Stimulated activated naive CD4-positive, alpha-beta T cell treated with Interleukin-2 at 50 U/mL for 16 hours (primary cell): ENCODE data around the gene TMEM132E.

ENCODE experiments used
- DNase-seq: peaks from one replicate; lab custom pipeline; 2025; lab: John Stamatoyannopoulos, UW

The TMEM132E gene

GRCh38 chr17:34634551-34635160 lies 55.3 kb downstream of the TMEM132E start:
- DNase-seq: no peak

GRCh38 chr17:34635876-34636275 lies 56.5 kb downstream of the TMEM132E start:
- no peak for DNase-seq

GRCh38 chr17:34637041-34637547 lies 57.7 kb downstream of the TMEM132E start:
- no peak for DNase-seq

GRCh38 chr17:34637548-34638525 lies 58.5 kb downstream of the TMEM132E start:
- peak; percentile 75 for DNase-seq

- DNase-seq: no peak
Observed at GRCh38 chr17:34638526-34639260, 59.3 kb downstream of the TMEM132E start.

GRCh38 chr17:34639706-34640425 lies 60.5 kb downstream of the TMEM132E start:
- DNase-seq: no peak

GRCh38 chr17:34641368-34641767 lies 62.0 kb downstream of the TMEM132E start:
- no peak for DNase-seq

- DNase-seq: no peak
Observed at GRCh38 chr17:34644941-34645550, 65.7 kb downstream of the TMEM132E start.

GRCh38 chr17:34645594-34645993 lies 66.2 kb downstream of the TMEM132E start:
- DNase-seq: no peak

- no peak for DNase-seq
Observed at GRCh38 chr17:34647511-34647910, 68.1 kb downstream of the TMEM132E start.

GRCh38 chr17:34650051-34650750 lies 70.8 kb downstream of the TMEM132E start:
- DNase-seq: no peak

- DNase-seq: no peak
Observed at GRCh38 chr17:34651402-34651811, 72.0 kb downstream of the TMEM132E start.

- no peak for DNase-seq
Observed at GRCh38 chr17:34652021-34652555, 72.7 kb downstream of the TMEM132E start.

- no peak for DNase-seq
Observed at GRCh38 chr17:34653511-34653910, 74.1 kb downstream of the TMEM132E start.

GRCh38 chr17:34654276-34654880 lies 75.0 kb downstream of the TMEM132E start:
- DNase-seq: no peak

GRCh38 chr17:34654881-34655276 lies 75.5 kb downstream of the TMEM132E start:
- DNase-seq: no peak

- no peak for DNase-seq
Observed at GRCh38 chr17:34656801-34657200, 77.4 kb downstream of the TMEM132E start.

- DNase-seq: no peak
Observed at GRCh38 chr17:34658811-34659560, 79.6 kb downstream of the TMEM132E start.

GRCh38 chr17:34663714-34664113 lies 84.3 kb downstream of the TMEM132E start:
- no peak for DNase-seq
